22Rv1 (cell line): ENCODE data around the gene SEMA6D.

Source experiments
- H3K27ac ChIP-seq: fragments of 450-650 bp; 2 replicates; pipeline ENCODE4 v1.5.1; 2017
- ZFX ChIP-seq: fragments of 450-650 bp; IDR thresholded peaks from 2 replicates; pipeline ENCODE4 v1.6.1; 2017; ENCODE audit warnings: antibody characterized with exemption, borderline replicate concordance
- TF ChIP-seq, protein P1 (sequence below): fragments of 450-650 bp; IDR thresholded peaks from 2 replicates; pipeline ENCODE4 v1.5.1; 2017; ENCODE audit warnings: mild to moderate bottlenecking

SEMA6D gene

DNA sequence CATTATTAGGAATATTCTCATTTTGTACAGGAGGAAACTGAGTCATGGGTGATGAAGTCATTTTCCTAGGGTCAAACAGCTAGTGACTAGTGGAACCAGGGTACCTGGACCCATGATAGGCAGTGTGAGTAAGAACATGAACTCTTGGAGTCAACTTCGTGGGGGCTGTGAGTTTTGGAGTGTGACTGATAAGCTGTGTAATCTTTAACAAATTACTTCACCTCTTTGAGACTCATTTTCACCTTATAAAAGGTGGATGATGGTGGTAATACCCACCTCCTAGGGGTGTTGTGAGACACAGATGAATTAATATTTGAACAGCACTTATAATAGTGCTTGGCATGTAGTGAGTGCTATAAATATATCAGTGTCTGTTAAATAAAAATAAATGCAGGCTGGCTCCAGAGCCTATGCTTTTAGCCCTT lies 9.1 kb downstream of the SEMA6D start:
- H3K27ac ChIP-seq = no peak overlapping the region
- TF ChIP-seq ZFX = no peak
- TF ChIP-seq, protein P1, sequence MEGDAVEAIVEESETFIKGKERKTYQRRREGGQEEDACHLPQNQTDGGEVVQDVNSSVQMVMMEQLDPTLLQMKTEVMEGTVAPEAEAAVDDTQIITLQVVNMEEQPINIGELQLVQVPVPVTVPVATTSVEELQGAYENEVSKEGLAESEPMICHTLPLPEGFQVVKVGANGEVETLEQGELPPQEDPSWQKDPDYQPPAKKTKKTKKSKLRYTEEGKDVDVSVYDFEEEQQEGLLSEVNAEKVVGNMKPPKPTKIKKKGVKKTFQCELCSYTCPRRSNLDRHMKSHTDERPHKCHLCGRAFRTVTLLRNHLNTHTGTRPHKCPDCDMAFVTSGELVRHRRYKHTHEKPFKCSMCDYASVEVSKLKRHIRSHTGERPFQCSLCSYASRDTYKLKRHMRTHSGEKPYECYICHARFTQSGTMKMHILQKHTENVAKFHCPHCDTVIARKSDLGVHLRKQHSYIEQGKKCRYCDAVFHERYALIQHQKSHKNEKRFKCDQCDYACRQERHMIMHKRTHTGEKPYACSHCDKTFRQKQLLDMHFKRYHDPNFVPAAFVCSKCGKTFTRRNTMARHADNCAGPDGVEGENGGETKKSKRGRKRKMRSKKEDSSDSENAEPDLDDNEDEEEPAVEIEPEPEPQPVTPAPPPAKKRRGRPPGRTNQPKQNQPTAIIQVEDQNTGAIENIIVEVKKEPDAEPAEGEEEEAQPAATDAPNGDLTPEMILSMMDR = no peak

- H3K27ac ChIP-seq = no peak overlapping the region
- TF ChIP-seq ZFX = no peak
- TF ChIP-seq, protein P1 = no peak
Measured at GRCh38 chr15:47727137-47727536, 9.8 kb downstream of the SEMA6D start.

DNA sequence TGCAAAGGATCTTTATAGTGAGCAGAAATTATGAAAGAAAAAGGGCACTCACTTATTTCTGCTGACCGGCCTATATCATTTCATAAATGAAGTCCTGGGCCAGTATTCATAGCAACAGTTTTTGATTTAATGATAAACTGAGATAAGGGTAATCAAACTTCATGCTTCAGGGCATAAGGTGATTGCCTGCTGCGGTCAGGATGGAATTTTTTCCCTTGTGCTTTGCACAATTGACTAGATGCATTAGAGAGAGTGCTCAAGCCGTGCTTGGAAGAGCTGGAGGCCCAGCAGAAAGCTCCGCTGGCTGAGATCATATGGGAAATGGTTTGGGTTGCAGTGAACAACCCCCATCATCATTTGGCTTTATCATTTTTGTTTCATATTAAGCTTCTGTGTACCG lies 10.4 kb downstream of the SEMA6D start:
- TF ChIP-seq, protein P1 = no peak
- no peak for TF ChIP-seq ZFX
- H3K27ac ChIP-seq = no peak overlapping the region

DNA sequence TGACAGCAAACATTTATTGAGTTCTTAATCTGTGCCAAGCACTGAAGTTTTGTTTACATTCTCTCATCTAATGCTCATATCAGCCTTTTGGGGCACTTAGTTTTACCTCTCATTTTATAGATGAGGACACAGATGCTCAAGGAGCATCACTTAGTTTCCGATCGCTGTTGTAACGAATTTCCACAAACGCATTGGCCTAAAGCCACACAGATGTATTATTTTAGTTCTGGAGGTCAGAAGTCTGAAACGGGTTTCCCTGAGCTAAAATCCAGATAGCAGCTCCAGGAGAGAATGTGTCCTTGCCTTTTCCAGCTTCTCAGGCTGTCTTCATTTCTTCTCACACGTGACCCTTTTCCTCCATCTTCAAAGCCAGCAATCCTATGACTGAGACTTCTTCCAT lies 11.1 kb downstream of the SEMA6D start:
- TF ChIP-seq, protein P1 = no peak
- no peak for TF ChIP-seq ZFX
- no peak overlapping the region for H3K27ac ChIP-seq

DNA sequence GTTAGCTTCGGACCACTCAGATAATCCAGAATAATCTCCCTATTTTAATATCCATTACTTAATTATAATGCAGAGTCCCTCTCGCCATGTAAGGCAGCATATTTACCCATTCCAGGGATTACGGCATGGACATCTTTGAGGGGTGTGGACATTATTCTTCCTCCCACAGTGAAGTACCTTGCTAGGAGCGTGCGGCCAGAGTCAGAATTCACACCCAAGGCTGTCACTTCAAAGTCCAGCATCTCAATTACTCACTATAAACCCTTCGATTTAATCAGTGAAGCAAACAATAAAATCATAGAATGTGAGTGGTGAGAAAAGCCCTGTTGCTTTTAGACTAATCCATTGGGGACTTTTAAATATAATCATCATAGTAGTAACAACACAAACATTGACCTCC lies 11.6 kb downstream of the SEMA6D start:
- TF ChIP-seq, protein P1 = no peak
- no peak for TF ChIP-seq ZFX

GRCh38 chr15:47731230-47731629 lies 13.9 kb downstream of the SEMA6D start:
- TF ChIP-seq, protein P1 = no peak
- TF ChIP-seq ZFX = no peak
- H3K27ac ChIP-seq = no peak overlapping the region

More for the DNA sequence above, 11.6 kb downstream of the SEMA6D start:
- H3K27ac ChIP-seq = no peak overlapping the region

- no peak for TF ChIP-seq ZFX
- TF ChIP-seq, protein P1 = no peak
- no peak overlapping the region for H3K27ac ChIP-seq
Measured at GRCh38 chr15:47732248-47732647, 14.9 kb downstream of the SEMA6D start.
